ENCODE results near the gene PYROXD2.
"Not testable (repeated sequence)": the region's sequence is repeated elsewhere in the genome, so short reads cannot be mapped to it uniquely, and the experiment has no call there.

The PYROXD2 gene

DNA sequence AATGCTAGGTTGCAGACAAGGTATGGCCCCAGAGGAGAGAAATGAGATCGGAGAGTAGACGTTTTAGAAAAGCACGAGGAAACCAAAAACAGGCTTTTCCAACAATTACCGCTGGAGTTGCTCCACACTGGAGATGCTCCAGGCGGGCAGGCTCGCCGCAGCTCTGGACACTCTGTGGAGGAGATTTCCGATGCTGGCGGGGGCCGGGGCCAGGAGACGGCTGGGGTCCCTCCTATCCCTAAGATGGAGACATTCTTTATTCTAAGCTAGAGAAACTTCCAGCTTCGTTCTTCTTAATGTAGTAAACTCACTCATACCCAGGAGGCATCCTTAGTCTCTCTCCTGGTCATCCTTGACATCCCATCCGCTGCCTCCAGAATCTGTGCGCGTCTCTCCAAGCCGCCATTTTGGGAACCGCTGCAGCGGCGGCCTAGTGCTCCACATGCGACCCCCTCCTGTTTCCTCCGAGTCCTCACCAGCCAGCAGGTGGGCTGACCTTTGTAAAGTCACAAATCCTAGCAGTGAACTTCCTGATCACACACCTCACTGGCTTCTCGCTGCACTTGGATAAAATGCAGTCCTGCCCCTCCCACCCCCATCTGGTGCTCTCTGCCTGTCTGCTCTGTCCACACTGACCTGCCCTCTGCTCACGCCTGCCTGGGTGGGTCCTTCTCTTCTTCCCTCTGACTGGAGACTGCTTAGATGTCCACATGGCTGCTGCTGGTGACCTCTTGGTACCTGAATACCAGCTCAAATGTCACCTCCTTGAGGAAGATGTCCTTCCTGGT, 11.9 kb downstream of the PYROXD2 start:
- in situ Hi-C loops (cut with HindIII; ENCODE audit: low pct_ligation_motif_present, low pct_unique_long_range_greater_than_20kb, low sequenced_read_pairs) = no loop called here
- DNase-seq = no peak

DNA sequence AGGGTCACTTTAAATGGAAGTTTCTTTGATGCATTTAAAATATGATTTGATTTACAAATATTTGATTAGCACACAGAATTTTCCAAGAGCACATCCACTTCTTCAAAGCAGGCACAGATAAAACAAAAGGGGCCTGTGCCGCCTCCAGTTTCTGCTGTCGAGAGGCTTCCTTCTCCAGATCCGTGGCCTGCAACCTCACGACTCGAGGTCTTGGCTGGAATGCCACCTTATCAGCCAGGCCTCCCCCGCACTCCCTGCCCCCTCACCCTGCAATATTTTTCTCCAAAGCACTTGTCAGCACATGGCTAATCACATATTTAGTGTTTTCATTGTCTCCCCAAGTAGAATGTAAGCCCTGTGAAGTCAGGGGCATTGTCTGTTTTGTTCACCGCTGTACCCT, 12.5 kb downstream of the PYROXD2 start:
- in situ Hi-C loops (cut with HindIII; ENCODE audit: low pct_ligation_motif_present, low pct_unique_long_range_greater_than_20kb, low sequenced_read_pairs) = no loop called here
- DNase-seq = no peak

DNA sequence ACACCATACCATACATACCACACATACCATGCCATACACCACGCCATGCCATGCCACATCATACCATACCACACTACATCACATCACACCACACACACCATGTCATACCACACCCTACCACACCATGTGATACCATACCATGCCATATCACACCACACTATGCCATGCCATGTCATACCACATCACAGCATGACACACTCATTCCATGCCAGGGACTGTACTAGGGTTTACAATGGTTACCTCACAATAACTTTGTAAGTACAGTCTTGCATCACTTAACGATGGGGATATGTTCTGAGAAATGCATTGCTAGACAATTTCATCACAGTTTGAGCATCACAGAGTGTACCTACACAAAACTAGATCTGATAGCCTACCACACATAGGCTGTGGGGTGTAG, 14.5 kb downstream of the PYROXD2 start:
- in situ Hi-C loops (cut with HindIII; ENCODE audit: low pct_ligation_motif_present, low pct_unique_long_range_greater_than_20kb, low sequenced_read_pairs) = no loop called here
- DNase-seq = no peak

DNA sequence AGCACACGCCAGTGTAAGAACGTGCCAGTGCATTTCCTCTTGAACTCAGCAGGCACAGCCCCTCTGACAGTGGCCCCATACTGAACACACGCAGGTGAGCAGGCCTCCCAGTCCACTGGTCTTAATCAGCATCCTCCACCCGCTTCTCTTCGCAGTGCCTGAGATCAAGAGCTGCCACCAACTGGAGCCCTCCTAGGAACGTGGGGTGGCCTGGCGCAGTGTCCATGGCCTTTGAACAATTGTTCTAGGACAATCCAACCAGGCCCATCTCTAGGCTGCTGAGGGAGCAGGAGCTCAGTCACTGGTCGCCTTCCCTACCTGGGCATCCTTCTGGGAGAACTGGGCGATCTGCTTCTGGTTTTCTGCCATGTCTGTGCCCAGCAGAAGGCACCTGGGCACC, 15.2 kb downstream of the PYROXD2 start:
- in situ Hi-C loops (cut with HindIII; ENCODE audit: low pct_ligation_motif_present, low pct_unique_long_range_greater_than_20kb, low sequenced_read_pairs) = no loop called here

DNA sequence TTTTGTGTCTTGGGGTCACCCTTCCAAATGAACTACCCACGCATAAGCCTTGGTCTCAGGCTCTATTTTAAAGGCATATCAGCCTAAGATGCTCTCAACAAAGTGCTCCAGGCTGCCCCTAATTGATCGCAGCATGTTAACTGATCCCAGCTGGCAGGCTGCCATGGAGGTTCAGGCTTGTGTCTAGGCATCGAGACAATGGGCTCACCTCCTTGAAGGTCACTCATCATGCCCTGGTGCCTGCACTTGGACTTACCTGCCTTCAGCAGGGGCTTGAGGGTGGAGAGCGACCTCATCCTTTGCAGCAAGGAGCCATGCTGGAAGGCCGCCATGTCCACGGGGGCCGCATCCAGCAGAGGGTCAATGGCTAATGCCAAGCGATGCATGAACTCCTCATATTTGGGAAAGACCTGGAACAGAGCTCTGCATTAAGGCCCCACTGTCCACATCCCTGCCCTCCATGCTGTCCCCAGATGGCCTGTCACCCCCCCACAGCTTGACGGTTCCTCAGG, 17.8 kb downstream of the PYROXD2 start:
- DNase-seq = no peak
- in situ Hi-C loops (cut with HindIII; ENCODE audit: low pct_ligation_motif_present, low pct_unique_long_range_greater_than_20kb, low sequenced_read_pairs) = no loop called here

More for the DNA sequence above, 15.2 kb downstream of the PYROXD2 start:
- DNase-seq = no peak

DNA sequence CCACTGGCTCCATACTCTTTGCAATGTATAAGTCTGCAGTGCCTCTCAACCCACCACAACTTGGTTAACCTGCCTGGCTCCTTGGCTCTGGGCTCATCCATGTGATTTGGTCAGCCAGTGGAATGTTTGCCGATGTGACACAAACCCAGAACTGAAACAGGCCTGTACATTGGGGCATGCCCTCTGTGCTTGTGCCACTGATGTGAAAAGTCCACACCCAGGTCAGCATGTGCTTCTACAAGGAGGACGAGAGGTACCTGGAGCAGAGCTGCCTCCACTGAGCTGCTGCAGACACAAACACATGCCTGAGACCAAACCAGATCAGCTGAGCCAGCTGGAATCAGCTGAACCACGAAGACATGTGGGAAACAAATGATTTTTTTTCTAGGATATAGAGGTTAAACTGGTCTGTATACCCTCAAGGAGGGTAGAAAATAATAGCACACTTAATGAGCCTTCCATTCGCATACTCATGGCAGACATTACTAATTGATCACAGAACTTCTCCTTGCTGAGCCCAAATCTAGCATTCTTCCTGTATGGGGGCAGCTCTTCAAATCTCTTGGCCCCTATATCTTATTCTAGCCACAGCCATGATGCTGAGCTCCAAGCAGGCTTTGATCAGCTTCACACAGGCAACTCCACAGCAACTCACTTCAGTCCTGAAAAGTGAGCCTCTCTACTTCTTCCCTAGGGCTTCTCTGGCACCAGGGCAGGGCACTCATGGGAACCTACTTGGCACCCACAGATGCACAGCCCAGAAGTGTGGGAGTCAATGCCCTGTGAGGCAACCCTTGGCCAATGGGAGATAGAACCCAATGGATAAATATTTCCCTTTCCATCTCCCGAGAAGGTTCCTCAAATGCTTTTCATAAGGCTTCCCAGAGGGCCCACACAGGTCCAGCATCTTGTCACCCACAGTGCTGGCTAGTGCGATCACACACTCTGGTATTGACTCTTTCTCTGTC, 18.6 kb downstream of the PYROXD2 start:
- DNase-seq = no peak
- in situ Hi-C loops (cut with HindIII; ENCODE audit: low pct_ligation_motif_present, low pct_unique_long_range_greater_than_20kb, low sequenced_read_pairs) = no loop called here

DNA sequence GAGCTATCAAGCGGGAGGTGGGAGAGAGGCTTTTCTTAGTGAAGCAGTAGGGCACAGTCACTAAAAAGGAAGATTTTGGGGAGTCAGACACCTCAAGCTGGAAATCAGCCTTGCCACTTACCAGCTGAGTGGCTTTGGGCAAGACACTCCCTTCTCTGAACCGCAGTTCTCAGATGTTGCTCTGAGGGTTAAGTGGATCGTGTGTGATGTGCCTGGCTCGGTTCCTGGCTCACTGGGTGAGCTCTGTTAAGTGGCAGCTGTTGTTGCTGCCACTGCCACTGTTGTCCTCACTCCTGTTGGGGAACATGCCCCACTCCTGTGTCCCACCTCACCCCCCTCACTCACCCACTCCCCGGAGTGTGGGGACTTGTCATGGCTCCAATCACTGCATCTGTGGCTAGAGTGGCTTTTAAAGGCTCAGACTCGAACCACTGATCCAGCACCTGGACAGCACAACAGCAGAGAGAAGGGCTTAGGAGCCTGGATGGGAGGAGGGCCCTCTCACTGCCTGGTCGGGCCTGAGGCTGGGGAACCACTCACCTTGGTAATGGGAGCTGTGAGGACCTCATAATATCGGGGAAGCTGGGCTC, 20.0 kb downstream of the PYROXD2 start:
- in situ Hi-C loops (cut with HindIII; ENCODE audit: low pct_ligation_motif_present, low pct_unique_long_range_greater_than_20kb, low sequenced_read_pairs) = no loop called here
- no peak for DNase-seq

DNA sequence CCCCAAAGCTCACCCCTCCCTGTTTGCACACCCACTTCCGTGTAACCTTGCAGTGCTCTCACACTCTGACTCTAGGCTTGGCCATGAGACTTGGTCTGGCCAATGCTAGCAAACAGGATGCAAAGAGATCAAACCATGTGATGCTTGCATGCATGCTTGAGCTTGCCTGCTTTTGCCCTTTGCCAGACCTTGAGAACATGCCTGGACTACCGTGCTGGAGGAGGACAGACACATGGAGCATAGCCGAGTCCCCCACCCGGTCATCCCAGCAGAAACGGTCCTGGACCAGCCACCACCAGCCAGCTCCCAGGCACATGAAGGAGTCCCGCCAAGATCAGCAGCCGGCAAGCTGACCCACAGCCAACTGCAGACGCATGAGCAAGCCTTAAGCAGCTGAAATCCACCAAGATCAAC, 23.4 kb downstream of the PYROXD2 start:
- no peak for DNase-seq
- in situ Hi-C loops (cut with HindIII; ENCODE audit: low pct_ligation_motif_present, low pct_unique_long_range_greater_than_20kb, low sequenced_read_pairs) = no loop called here

DNA sequence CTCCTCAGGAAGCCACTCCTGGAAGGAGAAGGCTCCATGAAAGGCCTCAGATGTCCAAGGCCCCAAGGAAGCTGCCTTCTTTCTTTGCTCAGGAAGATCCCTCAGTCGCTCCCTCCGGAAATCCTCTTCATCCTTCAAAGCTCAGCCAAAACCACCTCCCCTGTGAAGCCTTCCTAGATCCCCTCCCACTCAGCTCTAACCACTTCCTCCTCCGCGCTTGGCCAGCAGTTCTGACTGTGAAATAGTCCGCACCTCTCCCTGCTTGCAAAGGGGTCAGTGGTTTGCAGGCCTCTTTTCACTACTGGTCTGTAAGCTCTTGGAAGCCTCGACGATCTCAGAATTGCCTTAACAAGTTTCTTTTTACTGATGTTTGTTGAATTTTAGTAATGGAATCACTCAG, 23.9 kb downstream of the PYROXD2 start:
- no peak for DNase-seq
- in situ Hi-C loops (cut with HindIII; ENCODE audit: low pct_ligation_motif_present, low pct_unique_long_range_greater_than_20kb, low sequenced_read_pairs) = no loop called here

DNA sequence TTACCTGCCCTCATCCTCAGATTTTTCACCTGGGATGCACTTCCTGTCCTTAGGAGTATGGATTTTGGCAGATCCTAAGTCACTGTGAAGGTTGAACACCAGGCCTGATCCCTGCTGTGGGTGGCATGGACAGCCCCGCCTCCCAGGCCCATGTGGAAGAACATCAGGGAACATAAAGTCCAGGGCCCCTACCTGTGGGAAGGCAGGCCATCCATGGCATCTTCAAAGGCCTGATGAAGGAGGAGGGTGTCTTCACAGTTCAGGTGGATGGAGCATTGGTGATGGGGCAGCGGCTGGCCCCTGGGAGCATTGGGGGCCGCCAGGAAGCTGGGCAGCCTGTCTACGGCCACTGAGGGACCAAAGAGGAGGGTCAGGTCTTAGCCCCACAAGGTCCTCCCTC, 24.6 kb downstream of the PYROXD2 start:
- no peak for DNase-seq
- in situ Hi-C loops (cut with HindIII; ENCODE audit: low pct_ligation_motif_present, low pct_unique_long_range_greater_than_20kb, low sequenced_read_pairs) = no loop called here

DNA sequence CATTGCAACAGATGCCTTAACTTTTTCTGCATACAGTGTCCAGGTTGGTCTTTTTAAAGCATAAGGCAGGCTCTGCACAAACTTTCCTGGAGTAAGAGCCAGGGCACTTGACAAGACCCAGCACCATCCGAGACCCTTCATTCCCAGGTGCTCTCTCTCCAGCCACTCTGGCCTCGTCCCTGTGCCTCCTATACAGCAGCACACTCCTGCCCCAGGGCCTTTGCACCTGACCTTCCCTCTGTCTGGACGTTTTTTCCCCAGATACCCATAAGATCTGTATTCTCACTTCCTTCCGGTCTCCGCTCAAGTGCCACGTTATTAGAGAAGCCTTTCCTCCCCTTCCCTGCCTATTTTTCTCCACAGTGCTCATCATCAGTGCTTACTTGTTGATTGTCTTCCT, 25.6 kb downstream of the PYROXD2 start:
- in situ Hi-C loops (cut with HindIII; ENCODE audit: low pct_ligation_motif_present, low pct_unique_long_range_greater_than_20kb, low sequenced_read_pairs) = no loop called here
- no peak for DNase-seq

DNA sequence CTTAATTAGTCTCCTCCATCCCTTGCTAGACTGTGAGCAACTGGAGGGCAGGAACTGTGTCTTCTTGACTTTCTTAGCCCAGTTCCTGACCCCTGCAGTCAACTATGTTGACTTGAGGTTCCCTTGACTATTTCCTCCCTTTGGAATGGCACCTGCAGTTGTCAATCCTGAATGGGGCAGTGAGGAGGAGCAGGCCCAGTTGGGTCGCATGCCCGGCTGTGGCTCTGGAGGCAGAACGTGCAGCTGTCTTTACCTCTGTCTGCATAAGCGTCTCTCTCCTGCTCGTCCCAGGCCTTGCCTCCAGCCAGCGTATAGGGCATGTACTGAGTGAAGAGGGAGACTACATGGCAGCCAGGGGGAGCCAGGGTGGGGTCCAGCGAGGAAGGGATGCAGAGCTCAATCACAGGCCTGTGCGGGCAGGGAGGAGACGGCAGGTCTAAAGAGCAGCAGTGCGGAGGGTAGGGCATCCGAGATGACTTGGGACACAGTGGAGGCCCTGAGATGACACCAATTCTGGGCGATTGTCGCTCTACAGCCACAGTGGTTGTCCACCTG, 26.8 kb downstream of the PYROXD2 start:
- in situ Hi-C loops (cut with HindIII; ENCODE audit: low pct_ligation_motif_present, low pct_unique_long_range_greater_than_20kb, low sequenced_read_pairs) = no loop called here
- DNase-seq = no peak

DNA sequence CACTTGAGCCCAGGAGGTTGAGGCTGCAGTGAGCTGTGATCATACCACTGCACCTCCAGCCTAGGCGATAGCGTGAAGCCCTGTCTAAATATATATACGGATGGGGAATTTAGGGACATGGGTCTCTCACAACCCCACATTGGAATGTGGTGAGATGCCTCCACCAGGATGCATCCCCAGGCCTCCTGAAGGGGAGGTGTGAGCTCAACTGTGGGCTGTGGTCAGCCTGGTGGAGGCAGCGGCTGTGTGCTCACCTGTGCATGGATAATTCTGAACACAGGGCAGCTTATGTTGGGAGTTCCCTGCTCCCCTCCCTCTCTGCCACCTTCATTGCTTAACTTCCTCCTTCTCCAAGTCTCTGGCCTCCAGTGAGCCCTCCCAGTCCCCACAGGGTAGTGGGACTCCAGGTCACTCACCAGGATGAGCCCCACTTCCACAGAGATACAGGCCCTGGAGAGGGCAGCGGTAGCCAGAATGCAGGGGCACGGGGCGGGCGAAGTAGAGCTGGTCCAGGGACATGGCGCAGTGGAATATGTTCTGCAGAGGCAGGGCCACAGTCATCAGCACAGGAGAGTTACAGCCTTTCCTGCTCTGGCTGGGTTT, 30.4 kb downstream of the PYROXD2 start:
- no peak for DNase-seq
- in situ Hi-C loops (cut with HindIII; ENCODE audit: low pct_ligation_motif_present, low pct_unique_long_range_greater_than_20kb, low sequenced_read_pairs) = no loop called here

DNA sequence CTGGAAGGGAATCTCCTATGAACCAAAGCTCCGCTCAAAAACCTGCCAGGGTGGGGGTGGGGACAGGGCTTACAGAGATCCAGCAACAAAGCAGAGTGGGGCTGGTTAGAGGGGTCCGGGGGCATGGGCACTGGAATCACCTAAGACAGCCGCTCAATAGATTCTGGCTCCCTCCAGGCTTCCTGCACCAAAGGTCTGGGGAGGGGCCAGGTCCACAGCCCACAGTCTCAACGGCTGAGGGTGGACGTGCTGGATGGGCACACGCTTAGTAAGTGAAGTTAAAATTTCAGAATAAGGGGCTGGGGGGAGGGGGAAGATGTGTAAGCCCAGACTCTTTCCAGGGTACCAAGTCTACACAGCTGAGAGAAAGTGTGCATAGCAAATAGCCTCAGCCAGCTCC, 31.1 kb downstream of the PYROXD2 start:
- DNase-seq = no peak
- in situ Hi-C loops (cut with HindIII; ENCODE audit: low pct_ligation_motif_present, low pct_unique_long_range_greater_than_20kb, low sequenced_read_pairs) = no loop called here

DNA sequence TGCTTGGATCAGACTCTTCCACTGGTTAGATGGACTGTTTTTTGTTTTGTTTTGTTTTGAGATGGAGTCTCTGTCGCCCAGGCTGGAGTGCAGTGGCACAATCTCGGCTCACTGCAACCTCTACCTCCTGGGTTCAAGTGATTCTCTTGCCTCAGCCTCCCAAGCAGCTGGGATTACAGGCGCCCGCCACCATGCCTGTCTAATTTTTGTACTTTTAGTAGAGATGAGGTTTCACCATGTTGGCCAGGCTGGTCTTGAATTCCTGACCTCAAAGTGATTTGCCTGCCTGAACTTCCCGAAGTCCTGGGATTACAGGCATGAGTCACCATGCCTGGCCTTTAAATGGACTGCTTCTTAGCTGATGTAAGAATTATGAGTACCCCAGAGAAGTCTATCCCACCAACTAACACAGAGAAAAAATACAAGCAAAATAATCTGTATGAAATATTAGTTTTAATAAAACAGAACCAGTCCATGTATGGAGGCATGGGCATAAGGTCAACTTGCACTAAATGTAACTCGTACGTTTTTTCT, 31.8 kb downstream of the PYROXD2 start:
- peak; percentile 44 for DNase-seq
- in situ Hi-C loops (cut with HindIII; ENCODE audit: low pct_ligation_motif_present, low pct_unique_long_range_greater_than_20kb, low sequenced_read_pairs) = not testable (repeated sequence)

DNA sequence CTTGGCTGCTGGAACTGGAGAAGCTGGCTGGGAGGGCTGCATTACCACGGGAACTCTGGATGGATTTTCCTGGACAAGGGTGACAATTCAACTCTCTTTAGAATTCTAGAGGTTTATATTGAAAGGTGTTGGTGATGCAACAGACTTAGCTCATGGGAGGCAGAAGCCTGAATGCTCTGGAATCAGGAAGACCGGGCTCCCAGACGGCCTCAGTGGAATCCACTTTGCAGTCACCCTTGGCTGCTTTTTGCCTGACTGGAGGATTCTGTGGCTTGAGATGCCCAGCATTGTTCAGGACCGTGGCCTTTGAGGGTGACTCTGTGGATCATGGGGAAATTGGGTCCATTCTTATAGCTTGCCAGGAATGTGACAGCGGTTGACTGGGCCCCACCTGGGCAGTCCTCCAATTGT, 32.3 kb downstream of the PYROXD2 start:
- in situ Hi-C loops (cut with HindIII; ENCODE audit: low pct_ligation_motif_present, low pct_unique_long_range_greater_than_20kb, low sequenced_read_pairs) = no loop called here
- peak; percentile 22 for DNase-seq

DNA sequence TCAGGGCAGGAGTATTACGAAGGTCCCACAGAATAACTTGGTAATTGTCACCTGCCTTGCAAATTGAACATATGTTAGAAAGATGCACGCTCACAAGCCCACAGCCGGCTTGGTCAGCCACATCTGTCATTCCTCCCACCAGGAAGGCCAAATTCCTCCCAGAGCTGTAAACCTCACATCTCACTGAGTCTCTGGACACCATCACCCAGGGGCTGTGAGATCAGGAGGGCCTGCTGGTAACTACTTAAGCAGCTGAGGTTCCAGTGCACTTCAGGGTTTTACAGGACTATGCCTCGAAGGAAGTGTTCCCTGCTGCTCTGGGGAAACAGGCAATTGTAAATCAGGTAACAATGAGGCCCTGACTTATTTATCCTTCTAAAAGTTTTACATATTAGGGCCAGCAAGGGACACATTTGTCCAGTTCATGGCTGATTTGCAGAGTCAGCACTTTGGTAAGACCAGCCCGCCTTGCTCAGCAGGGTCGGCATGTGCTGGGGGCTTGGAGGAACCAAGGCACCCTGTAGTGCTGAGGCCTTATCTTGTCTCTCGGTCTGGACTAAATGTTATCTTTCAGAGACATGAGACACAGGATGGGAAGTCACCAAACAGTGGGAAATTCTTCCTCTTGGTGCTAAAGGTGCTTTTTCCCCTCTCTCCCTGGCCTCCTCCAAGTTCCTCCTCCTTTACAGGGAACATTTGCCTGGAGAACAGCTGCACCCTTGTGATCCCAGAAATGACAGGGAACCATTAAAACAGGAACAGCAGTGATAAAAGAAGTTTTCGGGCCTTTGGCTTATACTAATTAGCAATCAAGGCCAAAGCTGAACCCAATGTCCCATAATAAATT, 34.3 kb downstream of the PYROXD2 start:
- in situ Hi-C loops (cut with HindIII; ENCODE audit: low pct_ligation_motif_present, low pct_unique_long_range_greater_than_20kb, low sequenced_read_pairs) = no loop called here

More for the DNA sequence above, 34.3 kb downstream of the PYROXD2 start:
- DNase-seq = no peak

Measured in ACHN (cell line).